Activated CD8-positive, alpha-beta memory T cell treated with anti-CD3 and anti-CD28 coated beads for 24 hours (primary cell): ENCODE results near the gene MBOAT7.

Experiments used
- DNase-seq: peaks from one replicate; pipeline ENCODE4 v3.0.0-alpha.2; 2020

Gene MBOAT7

GRCh38 chr19:54137699-54138488 is 51.5 kb downstream of the MBOAT7 start, which contains the start of gene CNOT3:
TSS of gene CNOT3 (plus strand) at chr19:54137762. CDS start at chr19:54142979, 5,217 bp downstream.
- peak; percentile 67 for DNase-seq

DNA sequence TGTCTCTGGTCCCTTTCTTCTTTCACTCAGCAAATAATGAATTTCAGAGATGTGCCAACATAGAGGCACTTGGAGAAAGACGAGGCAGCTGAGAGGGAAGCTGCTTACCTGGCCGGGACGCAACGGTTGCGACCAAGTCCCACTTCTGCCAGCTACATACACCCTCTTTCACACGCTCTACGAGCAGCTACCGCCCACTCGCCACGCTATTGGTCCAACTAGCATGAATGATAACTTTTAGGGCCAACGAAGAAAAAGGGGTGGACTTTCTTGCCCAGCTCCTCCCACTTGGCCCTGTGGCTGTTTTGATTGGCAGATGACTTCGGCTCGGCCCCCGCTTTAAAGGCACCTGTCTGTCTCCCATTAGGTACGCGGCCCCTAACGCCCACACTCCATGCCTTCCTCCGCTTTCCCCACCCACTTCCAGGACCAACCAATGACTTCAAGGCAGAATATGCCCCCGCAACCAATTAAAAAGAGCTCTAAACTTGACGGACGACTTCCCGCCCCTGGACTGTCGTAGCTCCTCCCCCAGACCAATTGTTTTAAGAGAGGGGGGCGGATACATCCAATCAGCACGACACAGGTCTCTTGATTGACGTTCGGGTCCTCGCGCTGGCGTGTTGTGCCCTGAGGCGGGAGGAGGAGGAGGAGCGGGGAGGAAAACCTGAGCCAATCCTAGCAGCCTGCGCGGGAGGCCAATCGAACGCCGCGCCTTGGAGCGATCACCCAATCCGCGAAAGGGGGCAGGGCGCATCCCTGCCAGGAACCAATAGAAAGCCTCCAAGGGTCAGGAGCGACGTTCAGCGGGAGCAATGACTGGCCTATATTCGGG is 52.3 kb downstream of the MBOAT7 start:
- DNase-seq, result peak; percentile 97

DNA sequence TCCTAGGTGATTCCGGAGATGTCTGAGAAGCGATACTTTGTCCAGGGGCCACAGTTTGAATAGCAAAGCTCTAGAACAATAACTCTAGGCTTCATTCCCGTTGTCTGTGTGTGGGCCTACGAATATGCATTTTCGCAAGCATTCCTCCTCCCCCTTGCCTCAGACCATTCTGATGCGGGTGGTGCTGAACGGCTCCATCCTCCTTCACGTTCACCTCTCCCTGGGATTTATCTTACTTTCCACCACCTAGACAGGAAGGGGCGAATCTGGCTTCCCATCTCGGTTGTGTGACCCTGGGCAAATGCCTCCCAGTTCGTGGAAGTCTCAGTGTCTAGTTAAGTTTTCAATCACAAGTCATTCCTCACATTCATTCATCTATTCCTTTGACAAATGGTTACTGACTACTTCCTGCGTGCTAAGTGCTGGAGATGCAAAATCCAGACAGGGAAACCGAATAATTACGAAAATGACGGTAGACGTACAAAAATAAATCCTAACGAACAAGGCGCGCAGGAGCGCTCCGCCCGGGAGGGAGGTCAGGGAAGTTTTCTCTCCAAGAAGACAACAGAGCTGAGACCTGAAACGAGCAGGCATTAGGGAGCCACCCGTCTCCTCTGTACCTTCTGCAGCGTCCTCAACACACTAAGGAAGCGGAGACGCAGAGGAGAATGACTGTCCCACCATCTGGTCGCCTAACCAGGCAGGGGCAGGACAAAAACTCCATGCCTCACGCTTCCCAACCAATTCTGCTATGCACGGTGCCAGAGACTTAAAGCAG is 53.1 kb downstream of the MBOAT7 start:
- no peak for DNase-seq

GRCh38 chr19:54133957-54134590 is 55.3 kb downstream of the MBOAT7 start:
- no peak for DNase-seq

GRCh38 chr19:54133312-54133956 is 55.9 kb downstream of the MBOAT7 start:
- no peak for DNase-seq

DNA sequence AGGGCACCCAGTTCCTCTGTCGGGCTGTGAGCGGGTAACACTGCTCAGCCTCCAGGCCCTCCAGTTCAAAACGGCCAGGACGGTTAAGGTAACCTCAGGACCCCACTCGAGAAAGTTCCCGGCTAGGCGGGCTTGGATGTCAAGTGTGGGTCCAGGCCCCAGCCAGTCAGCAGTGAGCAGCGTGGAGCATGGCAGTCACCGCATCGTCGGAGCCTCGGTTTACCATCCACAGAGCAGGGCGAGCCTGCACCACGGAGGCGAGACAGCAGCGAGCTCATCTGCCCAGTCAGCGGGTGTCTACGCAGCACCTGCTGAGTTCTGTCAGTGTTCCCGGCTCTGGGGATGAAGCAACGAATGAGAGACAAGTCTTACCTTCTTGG is 59.8 kb downstream of the MBOAT7 start:
- DNase-seq, result no peak

- no peak for DNase-seq
Measured at GRCh38 chr19:54128796-54129616, 60.4 kb downstream of the MBOAT7 start.

- no peak for DNase-seq
Measured at GRCh38 chr19:54128441-54128725, 61.0 kb downstream of the MBOAT7 start.

DNA sequence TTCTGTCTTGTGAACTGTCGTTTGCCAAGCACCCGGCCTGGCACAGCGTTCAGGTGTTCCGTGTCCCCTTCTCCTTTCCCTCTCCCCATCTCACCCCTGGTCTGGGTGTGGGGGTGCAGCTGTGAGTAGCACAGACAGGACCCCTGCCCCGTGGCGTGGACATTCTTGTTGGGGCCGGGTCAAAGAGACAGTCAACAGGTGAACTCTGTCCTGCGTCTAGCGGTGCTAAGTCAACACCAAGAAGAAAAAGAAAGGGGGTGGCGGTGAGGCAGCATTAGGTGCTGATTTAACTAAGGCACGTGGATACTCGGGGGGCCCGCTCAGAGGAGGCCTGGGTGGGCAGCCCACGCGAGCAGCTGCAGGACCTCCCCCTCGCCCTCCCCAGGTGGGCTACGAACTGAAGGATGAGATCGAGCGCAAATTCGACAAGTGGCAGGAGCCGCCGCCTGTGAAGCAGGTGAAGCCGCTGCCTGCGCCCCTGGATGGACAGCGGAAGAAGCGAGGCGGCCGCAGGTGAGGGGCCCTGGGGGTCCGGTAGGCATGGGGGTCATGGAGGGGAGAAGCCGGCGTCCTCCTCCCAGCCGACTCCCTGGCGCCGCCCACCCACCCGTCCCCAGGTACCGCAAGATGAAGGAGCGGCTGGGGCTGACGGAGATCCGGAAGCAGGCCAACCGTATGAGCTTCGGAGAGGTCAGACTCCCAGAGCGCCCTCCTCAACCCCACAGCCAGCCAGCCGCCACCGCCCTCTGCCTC is 61.5 kb downstream of the MBOAT7 start:
- no peak for DNase-seq

- DNase-seq, result no peak
Measured at GRCh38 chr19:54125713-54126112, 63.7 kb downstream of the MBOAT7 start.

- no peak for DNase-seq
Measured at GRCh38 chr19:54124393-54124792, 65.0 kb downstream of the MBOAT7 start.

- no peak for DNase-seq
Measured at GRCh38 chr19:54123682-54124081, 65.7 kb downstream of the MBOAT7 start.
